IMR-90 (cell line): ENCODE results near the gene AIP.

Experiments used
- BHLHE40 ChIP-seq: fragments of 150-350 bp; IDR thresholded peaks from 2 replicates; pipeline ENCODE4 v1.6.1; 2016; ENCODE audit warnings: mild to moderate bottlenecking, low read depth, low read length
- POLR2A ChIP-seq: IDR thresholded peaks from 2 replicates; pipeline ENCODE4 v1.6.1; 2012; ENCODE audit warnings: mild to moderate bottlenecking, low read depth, low read length
- TF ChIP-seq, protein P1 (sequence below): conservative IDR thresholded peaks from 2 replicates; pipeline ENCODE4 v1.5.1; 2012; ENCODE audit warnings: mild to moderate bottlenecking, low read depth, low read length, improper control_type of control experiment
- TF ChIP-seq, protein P2 (sequence below): fragments of 150-350 bp; IDR thresholded peaks from 2 replicates; pipeline ENCODE4 v1.6.1; 2017; ENCODE audit warnings: mild to moderate bottlenecking, antibody characterized with exemption, low read length, low read depth

GRCh38 chr11:67502328-67502979, 19.6 kb downstream of the AIP start:
- TF ChIP-seq, protein P1, sequence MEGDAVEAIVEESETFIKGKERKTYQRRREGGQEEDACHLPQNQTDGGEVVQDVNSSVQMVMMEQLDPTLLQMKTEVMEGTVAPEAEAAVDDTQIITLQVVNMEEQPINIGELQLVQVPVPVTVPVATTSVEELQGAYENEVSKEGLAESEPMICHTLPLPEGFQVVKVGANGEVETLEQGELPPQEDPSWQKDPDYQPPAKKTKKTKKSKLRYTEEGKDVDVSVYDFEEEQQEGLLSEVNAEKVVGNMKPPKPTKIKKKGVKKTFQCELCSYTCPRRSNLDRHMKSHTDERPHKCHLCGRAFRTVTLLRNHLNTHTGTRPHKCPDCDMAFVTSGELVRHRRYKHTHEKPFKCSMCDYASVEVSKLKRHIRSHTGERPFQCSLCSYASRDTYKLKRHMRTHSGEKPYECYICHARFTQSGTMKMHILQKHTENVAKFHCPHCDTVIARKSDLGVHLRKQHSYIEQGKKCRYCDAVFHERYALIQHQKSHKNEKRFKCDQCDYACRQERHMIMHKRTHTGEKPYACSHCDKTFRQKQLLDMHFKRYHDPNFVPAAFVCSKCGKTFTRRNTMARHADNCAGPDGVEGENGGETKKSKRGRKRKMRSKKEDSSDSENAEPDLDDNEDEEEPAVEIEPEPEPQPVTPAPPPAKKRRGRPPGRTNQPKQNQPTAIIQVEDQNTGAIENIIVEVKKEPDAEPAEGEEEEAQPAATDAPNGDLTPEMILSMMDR, result no peak
- TF ChIP-seq, protein P2, sequence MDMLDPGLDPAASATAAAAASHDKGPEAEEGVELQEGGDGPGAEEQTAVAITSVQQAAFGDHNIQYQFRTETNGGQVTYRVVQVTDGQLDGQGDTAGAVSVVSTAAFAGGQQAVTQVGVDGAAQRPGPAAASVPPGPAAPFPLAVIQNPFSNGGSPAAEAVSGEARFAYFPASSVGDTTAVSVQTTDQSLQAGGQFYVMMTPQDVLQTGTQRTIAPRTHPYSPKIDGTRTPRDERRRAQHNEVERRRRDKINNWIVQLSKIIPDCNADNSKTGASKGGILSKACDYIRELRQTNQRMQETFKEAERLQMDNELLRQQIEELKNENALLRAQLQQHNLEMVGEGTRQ, result no peak
- no peak for TF ChIP-seq POLR2A
- no peak for TF ChIP-seq BHLHE40
